GM21825 (cell line): ENCODE data around the gene ADGRE1.
"Not testable (repeated sequence)": the region's sequence is repeated elsewhere in the genome, so short reads cannot be mapped to it uniquely, and the experiment has no call there.

Experiments used
- ATAC-seq: cut with Tn5 transposase; IDR thresholded peaks from one replicate; pipeline ENCODE4 v1.9.1; 2021; ENCODE audit warnings: mild to moderate bottlenecking, moderate library complexity; ENCODE audit not compliant: unreplicated experiment

ADGRE1 gene

DNA sequence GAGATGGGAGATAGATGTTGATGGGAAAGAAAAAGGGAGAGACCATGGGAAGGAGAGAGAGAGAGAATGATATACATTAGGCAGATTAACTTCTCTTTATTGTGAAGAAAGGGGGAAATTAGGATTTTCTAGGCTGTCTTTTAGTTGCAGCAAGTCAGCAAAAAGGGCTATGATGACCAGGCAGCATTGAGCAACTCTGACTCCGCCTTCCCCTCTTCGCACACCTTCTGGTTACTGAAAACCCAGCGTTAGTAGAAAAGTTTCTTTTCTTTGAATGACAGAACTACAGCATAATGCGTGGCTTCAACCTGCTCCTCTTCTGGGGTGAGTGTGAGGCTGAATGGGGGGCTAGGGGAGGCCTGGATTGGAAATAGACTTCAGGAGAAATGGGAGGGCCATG lies at the start of gene ADGRE1:
TSS of gene ADGRE1 (plus strand) at position 264 of the 400 bp plus-strand sequence. CDS start at position 294, 30 bp downstream.
- no peak for ATAC-seq

- ATAC-seq, result no peak
Measured at GRCh38 chr19:6838062-6838655, 49.2 kb upstream of the ADGRE1 start.

DNA sequence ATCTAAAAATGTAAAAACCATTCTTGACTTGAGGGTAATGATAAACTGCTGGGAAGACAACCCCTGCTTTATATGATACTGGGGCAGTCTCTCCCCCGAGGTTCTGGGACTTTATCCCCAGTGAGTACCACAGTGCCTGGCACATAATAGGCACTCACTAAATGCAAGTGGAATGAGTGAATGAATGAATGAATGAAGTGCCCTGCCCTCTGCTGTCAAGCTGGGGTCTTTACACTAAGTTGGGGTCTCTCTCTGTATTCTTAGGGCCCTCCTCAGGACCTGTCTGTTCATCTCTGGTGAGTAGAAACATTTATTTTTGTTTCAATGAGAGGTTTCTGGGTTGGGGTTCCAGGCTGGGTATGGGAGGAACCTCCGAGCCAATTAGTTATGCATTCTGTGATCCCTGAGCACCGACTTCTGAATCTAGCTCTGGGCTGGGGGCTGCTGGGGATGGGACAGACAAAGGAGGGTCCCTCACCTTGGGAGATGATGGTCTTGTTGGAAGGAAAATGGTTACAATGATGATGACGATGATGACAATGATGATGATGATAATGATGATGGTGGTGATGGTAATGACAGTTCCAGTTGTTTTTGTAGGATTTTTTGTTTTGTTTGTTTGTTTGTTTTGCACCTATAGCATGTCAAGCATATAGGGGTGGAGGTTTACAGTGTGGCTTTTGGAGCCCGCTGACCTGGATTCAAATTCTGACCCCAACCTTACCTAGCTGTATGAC lies 44.3 kb upstream of the ADGRE1 start:
- ATAC-seq, result no peak

- no peak for ATAC-seq
Measured at GRCh38 chr19:6847828-6848200, 39.6 kb upstream of the ADGRE1 start.

- no peak for ATAC-seq
Measured at GRCh38 chr19:6848986-6849385, 38.4 kb upstream of the ADGRE1 start.

- no peak for ATAC-seq
Measured at GRCh38 chr19:6849876-6850275, 37.5 kb upstream of the ADGRE1 start.

- no peak for ATAC-seq
Measured at GRCh38 chr19:6851359-6851758, 36.0 kb upstream of the ADGRE1 start.

- ATAC-seq, result no peak
Measured at GRCh38 chr19:6852001-6852400, 35.4 kb upstream of the ADGRE1 start.

DNA sequence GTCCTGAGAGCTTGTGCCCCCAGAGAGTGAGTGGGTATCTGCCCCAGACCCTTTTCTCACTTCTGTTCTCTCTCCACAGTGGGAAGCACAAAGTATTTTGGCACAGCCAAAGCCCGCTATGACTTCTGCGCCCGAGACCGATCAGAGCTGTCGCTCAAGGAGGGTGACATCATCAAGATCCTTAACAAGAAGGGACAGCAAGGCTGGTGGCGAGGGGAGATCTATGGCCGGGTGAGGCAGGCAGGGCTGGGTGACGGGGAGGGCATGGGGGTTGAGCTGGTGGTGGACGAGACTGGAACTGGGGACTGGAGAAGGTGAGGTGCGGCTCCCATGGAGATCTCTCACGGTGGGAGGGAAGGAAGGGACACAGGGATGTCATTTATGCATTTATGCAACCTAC lies 33.5 kb upstream of the ADGRE1 start:
- no peak for ATAC-seq

GRCh38 chr19:6854758-6855157 lies 32.6 kb upstream of the ADGRE1 start:
- ATAC-seq, result no peak

DNA sequence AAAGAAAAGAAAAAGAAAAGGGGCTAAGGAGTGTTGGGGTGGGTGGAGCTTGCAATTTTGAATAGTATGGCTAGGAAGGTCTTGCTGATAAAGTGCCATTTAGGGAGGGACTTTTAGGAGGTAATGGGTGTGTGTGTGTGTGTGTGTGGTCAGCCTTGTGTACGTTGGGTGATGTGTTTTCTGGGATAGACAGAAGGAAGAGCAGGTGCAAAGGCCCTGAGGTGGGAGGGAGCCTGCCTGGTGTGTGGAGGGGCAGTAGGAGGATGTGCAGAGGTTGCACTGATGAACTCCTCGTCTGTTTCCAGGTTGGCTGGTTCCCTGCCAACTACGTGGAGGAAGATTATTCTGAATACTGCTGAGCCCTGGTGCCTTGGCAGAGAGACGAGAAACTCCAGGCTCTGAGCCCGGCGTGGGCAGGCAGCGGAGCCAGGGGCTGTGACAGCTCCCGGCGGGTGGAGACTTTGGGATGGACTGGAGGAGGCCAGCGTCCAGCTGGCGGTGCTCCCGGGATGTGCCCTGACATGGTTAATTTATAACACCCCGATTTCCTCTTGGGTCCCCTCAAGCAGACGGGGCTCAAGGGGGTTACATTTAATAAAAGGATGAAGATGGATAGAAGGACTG lies 30.5 kb upstream of the ADGRE1 start:
- no peak for ATAC-seq

DNA sequence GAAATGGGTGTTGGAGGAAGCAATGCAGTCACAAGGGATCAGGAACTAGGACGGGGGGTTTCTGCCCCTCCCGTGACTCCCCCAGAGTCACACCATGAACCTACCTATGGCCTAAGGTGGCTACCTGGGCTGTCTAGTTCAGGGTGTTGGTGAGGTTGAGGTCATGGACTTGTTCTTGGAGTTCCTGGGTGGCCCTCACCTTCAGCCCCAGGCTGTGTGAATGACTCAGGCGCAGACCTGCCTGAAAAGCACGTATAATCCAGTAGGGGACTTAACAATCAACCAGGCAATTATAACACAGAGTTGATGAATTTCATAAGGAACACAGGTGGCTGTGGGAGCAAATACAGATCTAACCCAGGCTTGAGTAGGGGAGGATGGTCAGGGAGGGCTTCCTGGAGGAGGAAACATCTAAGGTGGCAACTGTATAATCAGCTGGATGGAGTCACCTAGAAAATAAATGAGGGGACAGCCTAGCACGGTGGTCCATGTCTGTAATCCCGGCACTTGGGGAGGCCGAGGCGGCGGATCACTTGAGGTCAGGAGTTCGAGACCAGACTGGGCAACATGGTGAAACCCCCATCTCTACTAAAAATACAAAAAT lies 25.6 kb upstream of the ADGRE1 start:
- ATAC-seq, result no peak

- ATAC-seq, result peak; percentile 74
Measured at GRCh38 chr19:6862673-6863078, 24.7 kb upstream of the ADGRE1 start.

GRCh38 chr19:6864325-6864940 lies 22.9 kb upstream of the ADGRE1 start:
- ATAC-seq, result no peak

- ATAC-seq, result no peak
Measured at GRCh38 chr19:6865849-6866248, 21.5 kb upstream of the ADGRE1 start.

- ATAC-seq, result no peak
Measured at GRCh38 chr19:6866741-6867151, 20.6 kb upstream of the ADGRE1 start.

GRCh38 chr19:6868351-6868750 lies 19.0 kb upstream of the ADGRE1 start:
- ATAC-seq, result no peak

- not testable (repeated sequence) for ATAC-seq
Measured at GRCh38 chr19:6869151-6869882, 18.1 kb upstream of the ADGRE1 start.

DNA sequence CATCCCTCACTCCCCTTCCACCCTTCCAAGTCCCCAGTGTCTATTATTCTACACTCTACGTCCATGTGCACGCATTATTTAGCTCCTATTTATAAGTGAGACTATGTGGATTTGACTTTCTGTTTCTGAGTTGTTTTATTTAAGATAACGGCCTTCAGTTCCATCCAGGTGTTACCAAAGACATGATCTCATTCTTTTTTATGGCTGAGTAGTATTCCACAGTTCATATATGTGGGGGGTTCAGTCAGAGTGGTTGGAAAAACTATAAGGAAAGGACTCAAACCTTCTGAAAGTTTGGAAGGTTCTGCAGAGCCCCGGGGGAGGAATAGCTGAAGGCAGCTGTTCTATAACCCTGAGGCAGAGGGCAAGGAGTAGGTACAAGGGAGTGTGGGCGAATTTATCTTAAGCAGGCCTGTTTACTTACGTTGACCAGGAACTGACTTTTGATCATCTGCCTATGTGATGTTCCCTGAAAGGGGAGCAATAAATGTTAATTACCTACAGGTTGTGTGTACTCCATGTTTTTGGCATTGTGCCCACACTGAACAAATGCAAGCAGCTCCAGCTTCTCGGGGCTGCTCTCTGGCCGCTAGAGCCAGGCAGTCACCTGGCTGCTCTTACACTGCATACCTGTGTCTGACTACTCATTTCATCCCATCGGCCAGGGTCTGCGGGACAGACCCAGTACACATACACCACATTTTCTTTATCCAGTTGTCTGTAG lies 13.5 kb upstream of the ADGRE1 start:
- no peak for ATAC-seq

GRCh38 chr19:6875218-6875617 lies 12.2 kb upstream of the ADGRE1 start:
- ATAC-seq, result no peak
